Nephron progenitor cell (in vitro differentiated cells): ENCODE measurements around the gene SRRT.
A peak's percentile ranks its signal among the peaks of the same experiment; 100 is the strongest.

Source experiments
- DNase-seq: peaks from one replicate; pipeline ENCODE4 v3.0.0; 2021
- H3K27ac Mint-ChIP-seq: 2 replicates; pipeline ENCODE4 v1.8.0; 2021; ENCODE audit warnings: mild to moderate bottlenecking, moderate library complexity, mixed read lengths
- H3K27me3 Mint-ChIP-seq: 2 replicates; pipeline ENCODE4 v1.8.0; 2021; ENCODE audit warnings: mild to moderate bottlenecking, low read depth, mixed read lengths; ENCODE audit not compliant: poor library complexity
- H3K36me3 Mint-ChIP-seq: 2 replicates; pipeline ENCODE4 v1.8.0; 2021; ENCODE audit warnings: low read depth, mixed read lengths
- H3K4me1 Mint-ChIP-seq: 2 replicates; pipeline ENCODE4 v1.8.0; 2021; ENCODE audit warnings: mixed read lengths
- H3K4me3 Mint-ChIP-seq: 2 replicates; pipeline ENCODE4 v1.8.0; 2021; ENCODE audit warnings: mild to moderate bottlenecking, moderate library complexity, mixed read lengths
- H3K9me3 Mint-ChIP-seq: 2 replicates; pipeline ENCODE4 v1.8.0; 2021; ENCODE audit warnings: mild to moderate bottlenecking, moderate library complexity, mixed read lengths
- CTCF ChIP-seq: fragments of 200-600 bp; sonication (generic); IDR thresholded peaks from 2 replicates; pipeline ENCODE4 v1.5.0; 2021; ENCODE audit warnings: antibody characterized with exemption

Gene SRRT

GRCh38 chr7:100829150-100829716, 45.7 kb upstream of the SRRT start:
- no peak for TF ChIP-seq CTCF
- DNase-seq: no peak
- H3K27ac Mint-ChIP-seq: peak overlapping the region; percentile 80
- peaks cover 3% of the 10 kb centered on the region for H3K36me3 Mint-ChIP-seq
- peaks cover 11% of the 10 kb centered on the region for H3K27me3 Mint-ChIP-seq
- no peaks in the 10 kb centered on the region for H3K9me3 Mint-ChIP-seq
- H3K4me1 Mint-ChIP-seq: peaks cover 42% of the 10 kb centered on the region
- H3K4me3 Mint-ChIP-seq: peak overlapping the region; percentile 98

DNA sequence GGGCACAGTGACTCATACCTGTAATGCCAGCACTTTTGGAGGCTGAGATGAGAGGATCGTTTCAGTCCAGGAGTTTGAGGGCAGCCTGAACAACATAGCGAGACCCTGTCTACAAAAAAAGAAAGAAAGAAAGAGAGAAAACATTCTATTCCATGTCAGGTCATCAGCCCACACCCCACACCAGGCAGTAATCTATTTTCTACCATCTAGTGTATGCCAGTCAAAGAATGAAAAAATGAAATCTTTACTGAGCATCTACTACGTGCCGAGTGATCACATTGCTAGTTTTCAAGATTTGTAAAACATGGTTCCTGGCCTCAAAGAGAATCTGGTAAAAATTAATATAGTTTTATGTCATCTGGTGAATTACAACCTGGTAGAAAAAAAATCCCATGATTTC, 44.5 kb upstream of the SRRT start:
- no peak for TF ChIP-seq CTCF
- DNase-seq: no peak
- Mint-ChIP-seq H3K27ac (no peak overlapping the region), H3K4me3 (no peak overlapping the region), H3K27me3 (peaks cover 11% of the 10 kb centered on the region), H3K36me3 (peaks cover 6% of the 10 kb centered on the region), H3K9me3 (no peaks in the 10 kb centered on the region), H3K4me1 (peaks cover 34% of the 10 kb centered on the region)

DNA sequence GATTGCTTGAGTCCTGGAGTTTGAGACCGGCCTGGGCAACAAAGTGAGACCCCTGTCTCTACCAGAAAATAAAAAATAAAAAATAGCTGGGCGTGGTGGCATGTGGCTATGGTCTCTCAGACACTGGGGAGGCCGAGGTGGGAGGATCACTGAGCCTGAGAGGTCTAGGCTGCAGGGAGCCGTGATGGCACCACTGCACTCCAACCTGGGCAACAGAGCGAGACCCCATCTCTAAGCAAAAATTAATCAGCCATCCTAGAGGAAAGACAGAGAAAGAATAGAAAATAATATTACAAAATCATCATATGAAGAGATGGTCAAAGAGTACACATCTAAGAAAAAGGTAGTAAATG, 42.6 kb upstream of the SRRT start:
- DNase-seq: no peak
- Mint-ChIP-seq H3K27ac (no peak overlapping the region), H3K4me3 (no peak overlapping the region), H3K9me3 (no peaks in the 10 kb centered on the region), H3K36me3 (peaks cover 6% of the 10 kb centered on the region), H3K27me3 (peaks cover 11% of the 10 kb centered on the region), H3K4me1 (peaks cover 41% of the 10 kb centered on the region)
- TF ChIP-seq CTCF: no peak

DNA sequence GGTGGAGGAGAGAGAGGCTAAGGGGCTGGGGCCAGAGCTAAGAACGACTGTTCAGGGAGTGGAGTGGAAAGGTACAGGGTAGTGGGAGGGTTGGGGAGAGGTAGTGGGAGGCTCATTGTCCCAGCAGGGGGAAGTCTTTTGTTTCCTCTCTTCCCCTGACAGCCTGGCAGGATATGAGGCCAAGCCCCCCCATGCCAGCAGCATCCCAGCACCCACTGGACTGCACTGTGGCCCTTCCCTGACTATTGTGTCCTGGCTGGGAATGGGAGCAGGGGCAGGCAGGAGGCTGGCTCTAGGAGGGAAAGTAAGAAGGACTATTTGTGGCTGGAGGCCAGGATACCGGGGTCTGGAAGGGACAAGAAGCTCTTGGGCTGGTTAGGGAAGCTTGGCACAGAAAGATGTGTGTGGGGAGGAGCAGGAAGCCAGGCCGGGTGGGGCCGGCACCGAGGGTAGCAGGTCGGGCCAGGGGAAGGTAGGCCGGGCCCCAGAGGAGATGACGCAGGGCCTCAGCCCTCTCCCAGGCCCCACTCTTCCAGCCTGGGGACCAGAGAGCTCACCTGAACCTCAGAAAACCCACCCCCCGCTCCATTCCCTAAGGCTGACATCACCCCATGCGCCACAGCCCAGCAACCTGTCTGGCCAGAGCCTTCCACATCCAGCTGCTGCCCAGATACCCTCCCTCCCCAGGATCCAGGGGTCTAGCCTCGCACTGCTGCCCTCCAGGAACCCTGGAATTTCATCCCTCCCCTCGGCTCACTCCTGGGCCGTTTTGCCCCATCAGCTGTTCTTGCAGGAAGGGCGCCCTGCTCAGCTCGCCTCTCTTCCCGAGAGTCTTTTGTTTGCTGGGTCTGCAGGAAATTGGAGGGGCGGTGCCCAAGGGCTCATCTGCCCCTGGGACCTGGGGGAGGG, 38.7 kb upstream of the SRRT start:
- Mint-ChIP-seq H3K4me1 (peaks cover 56% of the 10 kb centered on the region), H3K27me3 (peaks cover 4% of the 10 kb centered on the region), H3K36me3 (peaks cover 6% of the 10 kb centered on the region), H3K9me3 (no peaks in the 10 kb centered on the region), H3K27ac (peak overlapping the region; percentile 89), H3K4me3 (peak overlapping the region; percentile 51)
- TF ChIP-seq CTCF: no peak
- DNase-seq: peak; percentile 54

GRCh38 chr7:100836812-100837098, 38.1 kb upstream of the SRRT start:
- Mint-ChIP-seq H3K27me3 (peaks cover 4% of the 10 kb centered on the region), H3K9me3 (no peaks in the 10 kb centered on the region), H3K27ac (peak overlapping the region; percentile 89), H3K36me3 (peaks cover 6% of the 10 kb centered on the region), H3K4me1 (peaks cover 58% of the 10 kb centered on the region), H3K4me3 (peak overlapping the region; percentile 51)
- TF ChIP-seq CTCF: no peak
- no peak for DNase-seq
